CD4-positive, alpha-beta T cell treated with Interleukin-4 for 1 hour (primary cell): Measurements from ENCODE around the gene FLNA.
"Not testable (repeated sequence)": the region's sequence is repeated elsewhere in the genome, so short reads cannot be mapped to it uniquely, and the experiment has no call there.

Source experiments
- DNase-seq, 2 donors: peaks; one replicate each; pipeline ENCODE4 v3.0.0-alpha.2; 2020 to 2022

Gene FLNA

DNA sequence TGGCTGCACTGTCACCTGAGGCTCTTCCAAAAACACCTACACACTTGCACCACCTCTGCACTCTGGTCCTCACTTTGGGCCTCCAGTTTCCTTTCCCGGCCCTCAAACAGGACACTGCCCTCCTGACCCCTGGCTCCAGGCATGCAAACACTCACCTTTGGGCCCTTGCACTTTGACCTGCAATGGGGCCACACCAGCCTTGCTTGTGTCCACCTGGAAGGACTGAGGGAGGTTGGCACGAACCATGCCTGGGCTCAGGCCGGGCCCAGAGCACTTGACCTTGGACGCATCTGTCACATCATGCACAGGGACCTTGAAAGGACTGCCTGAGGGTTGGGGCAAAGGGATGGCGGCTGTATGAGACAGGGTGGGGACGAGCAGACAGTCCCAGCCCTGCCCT, 15.6 kb downstream of the FLNA start:
- no peak for DNase-seq

DNA sequence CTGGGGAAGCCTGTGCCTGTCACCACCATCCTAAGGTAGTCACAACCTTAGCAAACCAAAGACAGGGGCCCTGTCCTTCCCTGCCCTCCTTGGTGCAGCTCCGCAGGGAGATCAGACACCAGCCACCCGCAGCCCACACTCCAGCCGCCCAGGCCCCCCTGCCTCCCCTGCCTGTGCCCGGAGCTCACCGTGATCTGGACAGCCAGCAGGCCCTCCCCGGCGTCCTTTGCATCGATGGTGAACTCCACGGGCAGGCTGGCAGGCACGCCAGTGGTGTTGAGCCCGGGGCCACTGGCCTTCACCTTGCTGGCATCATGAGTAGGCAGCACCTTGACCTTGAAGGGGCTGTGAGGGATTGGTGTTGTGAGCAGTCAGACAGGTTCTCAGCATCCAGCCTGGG, 16.4 kb downstream of the FLNA start:
- DNase-seq = no peak

GRCh38 chrX:154357205-154357604, 17.2 kb downstream of the FLNA start:
- DNase-seq = peak in 1 of 2 donors; percentile 2

GRCh38 chrX:154356596-154356995, 17.8 kb downstream of the FLNA start:
- DNase-seq = peak in 1 of 2 donors; percentile 0

DNA sequence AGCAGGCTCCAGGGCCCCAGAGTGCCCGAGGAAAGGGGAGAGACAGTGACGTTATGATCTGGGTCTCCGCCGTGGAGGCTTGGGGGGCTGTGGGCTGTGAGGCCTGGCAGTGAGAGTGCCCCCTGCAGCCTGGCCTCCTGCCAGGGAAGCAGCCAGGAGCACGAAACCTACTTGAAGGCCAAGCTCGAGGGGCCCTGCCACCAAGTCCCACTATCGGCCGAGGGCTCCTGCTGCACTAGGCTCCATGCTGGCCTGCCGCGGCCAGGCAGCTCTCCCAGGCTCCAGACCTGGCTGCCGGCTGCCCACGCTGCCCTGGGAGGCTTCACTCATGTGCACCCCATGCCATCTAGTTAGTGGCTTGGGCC, 18.7 kb downstream of the FLNA start:
- no peak for DNase-seq

GRCh38 chrX:154355094-154355775, 19.2 kb downstream of the FLNA start:
- peak in 1 of 2 donors; percentile 8 for DNase-seq

- peak in 1 of 2 donors; percentile 4 for DNase-seq
These were observed 19.9 kb downstream of the FLNA start for GRCh38 chrX:154354516-154354915.

DNA sequence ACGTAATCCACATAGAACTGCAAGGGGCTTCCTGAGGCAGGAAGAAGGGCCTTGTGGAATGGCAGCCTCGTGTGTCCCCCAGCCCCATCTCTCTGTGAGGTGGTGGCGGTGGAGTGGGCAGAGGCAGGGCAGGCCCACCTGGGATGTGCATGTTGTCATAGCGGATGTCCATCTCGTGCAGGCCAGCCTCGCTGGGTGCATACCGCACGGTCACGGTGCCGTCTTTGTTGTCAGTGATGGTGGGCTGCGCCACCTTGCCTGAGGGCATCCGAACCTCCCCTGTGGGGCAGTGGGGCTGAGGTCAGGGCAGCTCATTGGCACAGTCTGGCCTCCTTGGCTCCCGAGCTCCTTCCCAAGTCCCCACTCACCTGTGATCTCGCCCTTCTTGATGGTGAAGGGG, 20.4 kb downstream of the FLNA start:
- DNase-seq = peak in 1 of 2 donors; percentile 0

DNA sequence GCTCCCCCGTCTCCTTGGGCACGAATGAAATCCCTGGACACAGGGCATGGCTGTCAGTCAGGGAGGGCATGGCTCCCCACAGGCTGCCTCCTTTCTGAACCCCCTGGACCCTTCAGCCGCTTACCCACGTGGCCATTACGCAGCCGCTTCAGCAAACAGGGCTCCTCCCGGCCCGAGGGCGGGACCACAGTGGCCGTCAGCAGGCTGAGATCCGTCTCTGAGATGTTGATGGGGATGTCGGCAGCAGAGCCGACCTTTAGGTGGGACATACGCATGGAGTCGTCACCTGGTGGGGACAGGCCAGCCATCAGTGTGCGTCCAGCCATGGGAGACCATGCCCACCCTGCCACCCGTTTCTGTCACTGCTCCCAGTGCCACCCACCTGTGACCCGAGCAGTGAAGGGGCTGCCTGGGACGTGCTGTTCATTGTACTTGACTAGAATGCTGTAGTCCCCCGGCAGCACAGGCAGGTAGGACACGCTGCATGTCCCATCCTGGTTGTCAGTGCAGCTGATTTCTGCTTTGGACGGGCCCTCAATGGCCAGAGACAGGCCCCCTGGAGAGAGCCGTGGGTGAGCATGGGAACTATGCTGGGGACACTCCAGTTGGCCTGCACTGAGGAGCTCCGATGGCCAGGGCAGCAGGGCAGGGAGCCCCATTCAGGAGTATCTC, 21.1 kb downstream of the FLNA start:
- no peak for DNase-seq

GRCh38 chrX:154352466-154352865, 22.0 kb downstream of the FLNA start:
- no peak for DNase-seq

GRCh38 chrX:154352012-154352401, 22.4 kb downstream of the FLNA start:
- DNase-seq = peak in 1 of 2 donors; percentile 11

GRCh38 chrX:154351183-154352011, 23.0 kb downstream of the FLNA start:
- peak; percentile 64 to 68 for DNase-seq

- peak in 1 of 2 donors; percentile 2 for DNase-seq
These were observed 23.8 kb downstream of the FLNA start for GRCh38 chrX:154350429-154351182.

- peak in 1 of 2 donors; percentile 2 for DNase-seq
These were observed 24.5 kb downstream of the FLNA start for GRCh38 chrX:154349979-154350378.

DNA sequence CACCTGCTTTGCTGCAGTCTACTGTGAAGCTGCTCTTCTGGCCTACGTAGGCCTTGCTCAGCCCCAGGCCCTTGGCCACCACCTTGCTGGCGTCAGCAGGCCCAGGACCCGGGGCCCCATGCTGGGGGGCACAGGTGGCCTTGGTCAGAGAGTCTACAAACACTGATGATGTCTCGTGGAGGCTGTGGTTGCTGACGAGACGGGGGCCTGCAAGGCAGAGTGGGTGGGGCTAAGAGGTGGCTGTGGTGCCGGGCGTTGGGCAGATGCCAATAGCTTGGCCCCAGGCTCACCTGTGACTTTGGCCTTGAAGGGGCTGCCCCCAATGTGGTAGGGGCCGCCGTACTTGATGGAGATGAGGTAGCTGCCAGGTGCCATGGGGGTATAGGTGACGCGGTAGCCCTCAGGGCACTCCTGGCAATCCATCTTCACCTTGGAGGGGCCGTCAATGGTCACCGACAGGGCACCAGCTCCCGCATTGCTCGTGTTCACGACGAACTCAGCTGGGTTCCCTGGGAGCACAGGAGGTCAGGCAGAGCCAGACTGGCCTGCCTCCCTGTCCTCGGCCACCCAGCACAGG, 25.0 kb downstream of the FLNA start:
- peak in 1 of 2 donors; percentile 19 for DNase-seq

DNA sequence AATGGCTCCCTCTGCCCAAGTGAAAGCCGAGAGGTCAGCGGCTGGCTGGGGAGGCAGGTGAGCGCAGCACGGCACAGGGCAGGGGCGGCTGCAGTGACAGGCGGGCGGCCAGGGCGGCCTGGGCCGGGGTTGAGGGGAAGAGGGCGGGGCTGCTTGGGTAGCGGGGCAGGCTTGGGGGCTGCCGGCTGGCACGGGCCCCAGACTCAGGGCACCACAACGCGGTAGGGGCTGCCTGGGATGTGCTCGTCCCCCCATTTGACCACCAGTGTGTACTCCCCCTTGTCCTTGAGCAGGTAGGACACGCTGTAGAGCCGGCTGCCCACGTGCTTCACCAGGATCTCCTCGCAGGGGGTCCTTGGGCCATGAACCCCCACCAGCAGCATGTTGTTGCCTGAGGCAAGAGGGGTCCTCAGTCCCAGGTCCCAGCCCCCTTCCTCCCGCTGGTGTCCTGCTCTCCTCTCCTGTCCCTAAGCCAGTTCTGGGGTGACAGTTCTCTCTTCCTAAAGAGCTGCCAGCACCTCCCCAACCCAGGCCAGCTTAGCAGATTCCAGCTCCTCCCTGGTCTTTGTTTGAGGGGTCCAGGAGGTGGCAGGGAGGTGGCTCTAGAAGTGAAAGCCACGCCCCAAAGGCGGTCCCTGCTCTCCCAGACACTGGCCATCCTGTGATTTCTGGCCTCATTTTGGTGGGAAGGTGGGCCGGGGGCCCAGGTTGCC, 25.6 kb downstream of the FLNA start:
- peak in 1 of 2 donors; percentile 3 for DNase-seq

DNA sequence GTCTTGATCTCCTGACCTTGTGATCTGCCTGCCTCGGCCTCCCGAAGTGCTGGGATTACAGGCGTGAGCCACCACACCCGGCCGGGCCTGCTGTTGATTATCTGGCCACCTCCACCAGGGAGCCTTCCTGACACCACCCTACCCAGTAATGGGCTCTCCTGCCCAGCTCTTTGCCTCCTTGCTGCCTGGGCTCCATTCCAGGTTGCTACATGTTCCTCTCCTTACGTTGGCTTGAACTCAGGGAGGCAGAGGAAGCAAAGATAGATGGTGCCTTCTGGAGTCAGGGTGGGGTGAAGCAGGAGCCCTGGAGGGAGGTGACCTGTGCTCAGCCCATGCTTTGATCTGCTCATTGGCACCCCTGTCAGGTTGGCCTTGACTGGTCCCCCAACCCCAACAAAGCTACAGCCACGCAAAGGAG, 26.3 kb downstream of the FLNA start:
- peak in 1 of 2 donors; percentile 9 for DNase-seq

- not testable (repeated sequence) for DNase-seq
These were observed 30.8 kb downstream of the FLNA start for GRCh38 chrX:154343620-154344019.

DNA sequence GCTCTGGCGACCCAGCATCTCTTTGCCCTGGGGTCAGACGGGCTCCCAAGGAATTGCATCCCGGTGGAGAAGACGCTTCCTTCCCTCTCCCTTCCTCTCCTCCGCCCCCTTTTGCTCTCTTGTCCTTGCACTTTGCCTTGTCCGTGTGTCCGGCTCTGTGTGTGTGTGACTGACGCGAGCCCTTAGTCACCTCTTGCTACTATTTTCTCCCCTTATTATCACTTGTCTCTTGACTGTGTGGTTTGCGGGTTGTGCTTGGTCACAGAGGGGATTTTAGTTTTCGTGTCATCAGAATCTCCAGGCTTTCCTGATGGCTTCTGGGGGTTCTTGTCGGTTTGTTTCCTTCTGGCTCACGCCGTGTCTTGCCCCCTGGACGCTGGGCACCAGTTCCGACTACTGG, 31.4 kb downstream of the FLNA start:
- DNase-seq = not testable (repeated sequence)

DNA sequence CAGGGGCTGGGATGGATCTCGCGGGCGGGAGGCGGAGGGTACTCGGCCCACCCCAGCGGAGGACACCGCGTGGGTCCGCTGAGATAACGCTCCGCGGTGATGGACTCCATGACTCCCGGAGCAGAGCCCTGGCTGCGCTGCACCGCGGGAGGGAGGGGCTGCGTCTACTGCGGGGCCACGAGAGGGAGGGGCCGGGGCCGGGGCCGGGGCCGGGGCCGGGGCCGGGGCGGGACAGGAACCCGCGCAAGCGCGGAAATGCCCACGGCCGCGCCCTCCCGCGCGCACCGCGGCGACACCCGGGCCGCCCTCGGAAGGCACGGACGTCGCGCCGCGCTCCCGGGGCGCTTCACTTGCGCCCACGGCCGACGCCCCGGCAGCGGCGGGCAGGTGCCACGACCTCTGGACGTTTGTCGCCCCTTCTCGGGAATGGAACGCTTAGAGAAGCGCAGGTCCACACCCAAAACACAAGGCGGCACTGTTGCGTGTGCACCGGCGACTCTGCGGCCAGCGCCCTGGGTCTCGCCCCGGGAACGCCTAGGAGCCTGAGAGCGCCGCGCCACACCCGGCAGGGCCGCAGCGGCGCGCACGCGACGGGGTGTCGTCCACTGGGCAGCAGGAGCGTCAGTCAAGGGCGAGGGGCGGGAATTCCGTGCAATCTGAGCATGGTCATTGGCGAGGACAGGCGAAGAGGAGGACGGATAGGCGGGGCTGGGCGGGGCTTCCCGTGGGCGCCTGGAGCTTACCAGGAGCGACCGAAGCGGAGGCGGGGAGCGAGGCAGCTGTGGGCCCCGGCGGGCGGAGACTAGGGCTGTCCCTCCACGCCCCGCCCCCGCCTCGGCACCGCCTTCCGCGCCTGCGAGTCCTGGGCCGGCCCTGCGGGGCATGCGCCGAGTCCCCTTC, 32.8 kb downstream of the FLNA start:
- DNase-seq = not testable (repeated sequence)

DNA sequence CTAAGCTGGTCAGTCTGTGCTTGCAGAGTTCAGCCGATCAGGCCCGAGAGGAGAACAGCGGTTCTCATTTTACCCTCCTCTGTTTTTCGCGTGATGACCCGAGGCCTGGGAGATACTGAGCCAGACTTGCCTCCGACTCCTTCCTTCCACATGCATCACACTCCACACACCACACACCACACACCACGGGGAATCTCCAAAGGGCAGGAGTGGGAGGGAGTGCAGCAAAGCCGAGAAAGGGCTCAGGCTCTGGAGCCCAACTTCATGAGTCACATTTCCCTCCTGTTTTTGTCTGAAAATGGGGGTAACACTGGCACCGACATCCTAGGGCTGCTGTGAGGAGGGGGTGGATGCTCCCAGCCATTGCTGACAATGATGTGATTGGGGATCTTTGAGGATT, 39.9 kb downstream of the FLNA start:
- DNase-seq = no peak
